ENCODE results near the gene ARHGAP26.
A peak's percentile ranks its signal among the peaks of the same experiment; 100 is the strongest.

Gene ARHGAP26

DNA sequence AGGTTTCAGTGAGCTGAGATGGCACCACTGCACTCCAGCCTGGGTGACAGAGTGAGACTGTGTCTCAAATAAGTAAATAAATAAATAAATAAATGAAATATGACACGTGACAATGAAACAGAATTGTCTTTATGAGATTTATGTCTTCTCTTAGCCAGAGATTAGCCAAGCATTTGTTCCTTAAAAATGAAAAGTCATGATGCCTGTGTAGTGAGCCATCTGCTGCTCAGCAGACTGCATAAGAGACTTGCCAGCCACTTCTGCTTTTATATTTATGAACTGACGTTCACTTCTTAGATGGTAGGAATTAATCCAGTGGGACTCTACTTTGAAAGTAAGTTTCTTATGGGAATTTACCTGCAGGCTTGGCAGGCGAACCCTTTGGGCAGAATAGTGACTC, 405.9 kb downstream of the ARHGAP26 start:
- DNase-seq, result no peak

DNA sequence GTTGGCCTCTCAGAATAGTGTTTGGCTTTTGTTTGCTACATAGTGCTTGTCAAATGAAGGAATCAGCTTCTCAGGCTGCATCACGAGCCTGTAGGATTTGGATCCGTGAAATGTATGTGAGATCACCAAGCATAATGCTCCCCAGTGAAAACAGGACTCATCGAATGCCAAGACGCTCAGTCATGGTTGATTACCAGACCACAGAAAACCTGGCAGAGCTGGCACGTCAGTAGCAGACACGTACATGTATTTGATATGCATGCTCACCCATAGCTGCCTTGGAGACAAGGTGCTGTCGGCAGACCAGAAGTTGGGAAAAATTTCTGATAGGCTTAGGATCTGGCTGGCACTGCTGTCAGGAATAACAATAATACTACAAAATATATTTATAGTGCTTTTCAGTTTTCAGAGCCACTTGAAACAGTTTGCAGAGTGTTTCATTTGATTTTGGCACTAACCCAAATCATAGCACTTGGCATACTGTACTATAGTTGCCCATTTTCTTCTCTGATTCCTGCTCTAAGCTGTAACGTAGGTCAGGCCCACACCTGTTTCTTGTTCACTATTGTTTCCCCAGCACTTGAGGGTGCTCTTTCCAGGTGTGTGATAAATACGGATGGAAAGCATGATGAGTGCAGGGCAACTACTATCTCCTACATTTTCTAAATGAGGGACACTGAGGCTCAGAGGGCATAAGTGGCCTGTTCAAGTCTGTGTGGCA, 407.2 kb downstream of the ARHGAP26 start:
- no peak for DNase-seq

DNA sequence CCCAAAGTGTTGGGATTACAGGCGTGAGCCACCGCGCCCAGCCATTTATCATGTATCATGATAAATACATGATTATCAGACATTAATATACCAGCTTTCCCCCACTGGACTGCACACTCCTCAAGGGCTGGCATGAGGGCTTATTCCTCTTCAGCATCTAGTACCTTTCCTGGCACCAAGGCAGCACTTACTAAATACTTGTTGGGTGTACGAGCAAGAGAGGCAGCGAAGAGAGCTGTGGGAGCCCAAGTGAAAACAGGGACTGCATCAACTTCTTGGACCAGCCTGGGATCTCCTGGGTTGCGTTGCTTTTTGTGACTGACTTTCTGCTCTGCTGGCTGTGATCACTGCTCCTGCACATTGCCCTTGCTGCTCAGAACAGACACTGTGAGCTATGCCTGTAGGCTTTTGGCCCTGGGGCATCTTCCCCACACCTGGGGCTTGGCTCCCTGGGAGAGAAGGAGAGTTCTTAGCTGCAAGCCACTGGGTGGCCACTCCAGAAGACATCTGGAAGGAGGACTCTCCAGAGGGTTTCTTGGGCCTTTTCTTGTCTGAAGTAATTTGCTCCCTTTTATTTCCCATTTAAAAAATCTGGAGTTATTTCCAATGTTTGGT, 409.1 kb downstream of the ARHGAP26 start:
- DNase-seq, result no peak

- no peak for DNase-seq
These were observed 410.6 kb downstream of the ARHGAP26 start for GRCh38 chr5:143180751-143181150.

DNA sequence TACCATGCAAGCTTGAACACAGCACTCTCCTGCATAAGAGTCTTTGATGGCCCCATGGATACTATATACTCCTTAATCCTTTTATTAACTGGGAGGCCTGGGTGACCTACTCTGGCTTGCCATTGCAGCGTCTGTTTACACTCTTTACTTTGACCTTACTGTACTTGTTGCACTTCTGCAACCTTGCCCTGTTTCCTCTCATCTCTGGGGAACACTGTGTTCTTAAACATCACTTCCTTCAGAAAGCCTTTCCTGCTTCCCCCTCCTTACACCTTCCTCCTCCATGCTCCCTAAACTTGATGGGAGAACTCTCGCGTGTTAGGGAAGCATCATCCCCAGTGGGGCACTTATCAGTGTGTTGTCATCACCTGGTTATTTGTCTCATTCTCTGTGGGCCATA, 411.0 kb downstream of the ARHGAP26 start:
- DNase-seq, result no peak

- DNase-seq, result no peak
These were observed 411.9 kb downstream of the ARHGAP26 start for GRCh38 chr5:143182106-143182505.

GRCh38 chr5:143182901-143183820, 413.0 kb downstream of the ARHGAP26 start:
- DNase-seq, result peak; percentile 76

- DNase-seq, result no peak
These were observed 413.8 kb downstream of the ARHGAP26 start for GRCh38 chr5:143183989-143184388.

GRCh38 chr5:143186623-143187022, 416.4 kb downstream of the ARHGAP26 start:
- no peak for DNase-seq

GRCh38 chr5:143187495-143187894, 417.3 kb downstream of the ARHGAP26 start:
- DNase-seq, result no peak

GRCh38 chr5:143188083-143188482, 417.9 kb downstream of the ARHGAP26 start:
- no peak for DNase-seq

DNA sequence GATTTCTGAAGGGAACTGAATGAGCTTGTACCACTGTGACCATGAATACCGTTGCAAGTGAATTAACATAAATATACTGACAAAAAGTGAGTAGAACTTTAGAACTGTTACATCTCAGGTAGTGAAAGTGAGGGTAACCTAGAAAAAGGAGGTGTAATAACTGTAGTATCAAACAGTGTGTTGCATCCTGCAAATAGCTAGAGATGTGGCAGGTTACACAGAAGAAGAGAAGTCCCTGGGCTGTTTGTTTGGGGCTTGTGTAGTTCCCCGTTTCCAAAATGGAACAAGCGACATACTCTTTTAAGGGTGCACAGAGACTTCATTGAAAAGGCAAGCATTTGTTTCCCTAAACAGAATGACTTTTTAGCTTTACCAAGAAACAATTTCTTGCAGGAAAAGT, 418.5 kb downstream of the ARHGAP26 start:
- DNase-seq, result no peak

DNA sequence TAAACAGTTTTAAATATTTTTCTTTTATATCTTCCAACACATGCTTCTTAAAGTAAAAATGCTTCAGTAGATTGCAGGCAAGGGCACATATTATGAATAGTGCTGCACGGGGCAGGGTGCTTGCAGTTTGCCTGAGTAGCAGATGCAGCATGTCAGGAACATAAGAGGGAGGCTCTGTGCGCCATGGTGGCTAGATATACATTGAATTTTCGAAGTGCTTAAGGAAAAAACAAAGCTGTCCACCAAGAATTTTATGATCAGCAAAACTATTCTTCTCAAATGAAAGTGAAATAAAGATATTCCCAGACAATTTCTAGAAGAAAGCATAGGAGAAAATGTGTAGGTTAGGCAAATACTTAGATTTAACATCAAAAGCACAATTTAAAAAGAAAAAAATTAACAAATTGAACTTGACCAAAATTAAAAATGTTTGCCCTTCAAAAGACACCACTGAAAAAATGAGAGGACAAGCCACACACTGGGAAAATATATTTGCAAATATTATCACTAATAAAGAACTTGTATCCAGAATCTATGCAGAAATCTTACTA, 420.2 kb downstream of the ARHGAP26 start:
- no peak for DNase-seq

DNA sequence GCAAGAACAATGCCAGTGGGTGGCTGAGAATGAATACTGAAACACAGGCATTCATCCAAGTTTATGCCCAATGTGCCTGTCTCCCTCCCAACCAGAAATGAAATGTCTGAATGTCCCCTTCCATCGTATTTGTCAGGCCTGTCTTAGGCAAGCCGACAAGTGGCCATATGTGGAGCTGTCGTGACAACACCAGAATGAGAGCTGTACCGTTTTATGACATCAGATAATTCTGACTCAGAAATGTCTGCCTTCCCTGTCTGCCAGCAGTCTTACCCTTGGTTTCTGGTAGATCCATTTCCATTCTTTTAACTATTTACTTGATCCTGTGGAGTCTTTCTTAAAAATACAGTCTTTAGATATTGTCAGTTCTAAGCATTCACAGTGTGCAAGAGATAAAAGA, 421.5 kb downstream of the ARHGAP26 start:
- no peak for DNase-seq

- DNase-seq, result no peak
These were observed 422.2 kb downstream of the ARHGAP26 start for GRCh38 chr5:143192191-143192900.

GRCh38 chr5:143194206-143194605, 424.0 kb downstream of the ARHGAP26 start:
- no peak for DNase-seq

DNA sequence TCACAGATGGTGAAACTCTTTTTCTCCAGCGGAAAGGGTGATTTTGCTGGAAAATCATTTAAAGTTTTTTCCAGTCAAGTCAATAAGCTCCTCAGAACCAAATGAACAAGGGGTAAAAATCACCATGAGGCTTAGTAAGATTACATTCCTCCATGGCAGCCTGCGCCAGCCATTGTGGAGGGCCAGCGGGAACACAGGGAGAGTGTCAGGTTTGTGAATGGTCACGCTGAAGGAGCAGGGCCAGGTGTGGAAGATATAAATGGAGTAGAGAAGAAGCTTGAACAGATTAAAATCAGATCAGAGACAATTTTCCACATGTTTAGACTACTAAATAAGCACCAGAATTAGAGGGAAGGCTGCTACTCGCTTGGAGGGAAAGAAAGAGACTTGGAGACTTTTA, 424.5 kb downstream of the ARHGAP26 start:
- DNase-seq, result no peak

GRCh38 chr5:143195491-143195890, 425.3 kb downstream of the ARHGAP26 start:
- DNase-seq, result no peak

- DNase-seq, result no peak
These were observed 426.6 kb downstream of the ARHGAP26 start for GRCh38 chr5:143196601-143197259.

DNA sequence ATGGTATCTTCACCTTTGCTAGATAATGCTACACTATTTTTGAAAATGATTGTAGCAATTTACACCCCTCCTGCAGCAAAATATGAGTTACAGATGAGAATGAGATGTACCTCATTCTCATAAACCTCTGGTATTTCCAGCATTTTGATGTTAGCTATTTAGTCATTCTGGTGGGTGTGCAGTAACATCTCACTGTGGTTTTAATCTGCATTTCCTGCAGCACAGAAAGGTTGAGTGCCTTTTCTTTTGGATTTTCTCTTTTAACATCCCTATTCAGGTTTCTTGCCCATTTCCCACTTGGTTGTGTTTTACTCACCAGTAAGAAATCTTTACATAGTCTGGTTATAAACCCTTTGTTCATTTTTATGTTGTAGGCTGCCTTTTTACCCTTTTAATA, 427.1 kb downstream of the ARHGAP26 start:
- no peak for DNase-seq

DNA sequence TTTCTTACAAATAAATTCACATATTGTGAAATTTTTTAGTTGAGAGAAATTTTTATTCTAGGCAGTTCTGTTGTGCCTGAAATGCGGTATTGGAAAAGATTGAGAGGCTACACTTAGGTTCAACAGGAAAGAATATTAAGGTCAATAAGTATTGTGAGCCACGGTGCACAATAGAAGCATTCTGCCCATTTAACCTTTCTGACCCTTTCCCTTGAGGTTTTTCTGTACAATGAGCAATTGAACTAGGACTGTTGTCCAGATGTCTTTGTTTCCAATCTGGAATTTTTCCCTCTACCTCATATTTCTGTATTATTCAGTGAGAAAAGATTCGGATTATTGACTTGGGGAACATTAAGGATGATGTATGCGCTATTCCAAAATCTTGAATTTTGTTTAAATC, 428.2 kb downstream of the ARHGAP26 start:
- DNase-seq, result no peak

GRCh38 chr5:143199161-143199560, 429.0 kb downstream of the ARHGAP26 start:
- DNase-seq, result no peak

Measured in activated CD8-positive, alpha-beta memory T cell treated with anti-CD3 and anti-CD28 coated beads, Interleukin-2, amount 50 U/mL, for 48 hours (primary cell).